NB4 (cell line): ENCODE measurements around the gene PTH2R.
"Not testable (repeated sequence)": the region's sequence is repeated elsewhere in the genome, so short reads cannot be mapped to it uniquely, and the experiment has no call there.

Source experiments
- DNase-seq: peaks from one replicate; pipeline ENCODE4 v3.0.0; 2010; ENCODE audit warnings: low read depth
- H3K4me3 ChIP-seq: one replicate; pipeline ENCODE4 v1.5.1; 2011; ENCODE audit warnings: mild to moderate bottlenecking, low read depth, low read length, moderate library complexity
- CTCF ChIP-seq: IDR thresholded peaks from one replicate; pipeline ENCODE4 v1.5.1; 2012; ENCODE audit warnings: low read depth, low read length
- MAX ChIP-seq: IDR thresholded peaks from 2 replicates; pipeline ENCODE4 v1.6.1; 2011; ENCODE audit warnings: low read depth, low read length
- MYC ChIP-seq: IDR thresholded peaks from 2 replicates; pipeline ENCODE4 v1.6.1; 2011; ENCODE audit warnings: low read depth, low read length
- POLR2A ChIP-seq: IDR thresholded peaks from 2 replicates; pipeline ENCODE4 v1.6.1; 2011; ENCODE audit warnings: mild to moderate bottlenecking; ENCODE audit not compliant: insufficient read length; ENCODE audit errors: extremely low read depth

The PTH2R gene

GRCh38 chr2:208492069-208492468, 85.5 kb downstream of the PTH2R start:
- DNase-seq, result no peak
- no peak overlapping the region for H3K4me3 ChIP-seq
- TF ChIP-seq POLR2A, result no peak
- TF ChIP-seq MYC, result no peak
- TF ChIP-seq MAX, result no peak
- TF ChIP-seq CTCF, result no peak

GRCh38 chr2:208493186-208493585, 86.6 kb downstream of the PTH2R start:
- H3K4me3 ChIP-seq, result no peak overlapping the region
- TF ChIP-seq MAX, result no peak
- TF ChIP-seq MYC, result no peak
- TF ChIP-seq POLR2A, result no peak
- TF ChIP-seq CTCF, result no peak
- DNase-seq, result no peak

GRCh38 chr2:208496129-208496528, 89.5 kb downstream of the PTH2R start:
- DNase-seq, result no peak
- TF ChIP-seq MYC (no peak), MAX (no peak), CTCF (no peak), POLR2A (no peak)
- H3K4me3 ChIP-seq, result no peak overlapping the region

- no peak for DNase-seq
- no peak overlapping the region for H3K4me3 ChIP-seq
- TF ChIP-seq CTCF (no peak), MYC (no peak), POLR2A (no peak), MAX (no peak)
Measured at GRCh38 chr2:208501206-208501605, 94.6 kb downstream of the PTH2R start.

- DNase-seq, result no peak
- H3K4me3 ChIP-seq, result no peak overlapping the region
- TF ChIP-seq MYC (no peak), MAX (no peak), CTCF (no peak), POLR2A (no peak)
Measured at GRCh38 chr2:208502288-208502687, 95.7 kb downstream of the PTH2R start.

- H3K4me3 ChIP-seq, DNase-seq: not testable (repeated sequence)
Measured at GRCh38 chr2:208505365-208505764, 98.8 kb downstream of the PTH2R start.
